HG02623 (cell line): Measurements from ENCODE around the gene NKIRAS2.

Experiments
- ATAC-seq: cut with Tn5 transposase; IDR thresholded peaks from one replicate; pipeline ENCODE4 v1.9.1; 2021; ENCODE audit warnings: moderate library complexity; ENCODE audit not compliant: unreplicated experiment

Gene NKIRAS2

GRCh38 chr17:42025936-42026335 lies 6.0 kb downstream of the NKIRAS2 start:
- no peak for ATAC-seq

- ATAC-seq, result no peak
These were observed 7.1 kb downstream of the NKIRAS2 start for GRCh38 chr17:42026857-42027589.

- no peak for ATAC-seq
These were observed 7.7 kb downstream of the NKIRAS2 start for GRCh38 chr17:42027590-42027889.

GRCh38 chr17:42027961-42028790 lies 8.3 kb downstream of the NKIRAS2 start:
- ATAC-seq, result no peak

- ATAC-seq, result no peak
These were observed 8.9 kb downstream of the NKIRAS2 start for GRCh38 chr17:42028791-42029127.

GRCh38 chr17:42031584-42031983 lies 11.7 kb downstream of the NKIRAS2 start:
- ATAC-seq, result no peak

- ATAC-seq, result no peak
These were observed 14.2 kb downstream of the NKIRAS2 start for GRCh38 chr17:42034059-42034458.

GRCh38 chr17:42038221-42038973 lies 18.5 kb downstream of the NKIRAS2 start:
- no peak for ATAC-seq

- no peak for ATAC-seq
These were observed 20.2 kb downstream of the NKIRAS2 start for GRCh38 chr17:42039794-42040763.

GRCh38 chr17:42040818-42041217 lies 20.9 kb downstream of the NKIRAS2 start:
- ATAC-seq, result no peak

GRCh38 chr17:42041619-42042018 lies 21.7 kb downstream of the NKIRAS2 start:
- ATAC-seq, result no peak

GRCh38 chr17:42042598-42043319 lies 22.9 kb downstream of the NKIRAS2 start:
- ATAC-seq, result no peak

GRCh38 chr17:42045719-42046118 lies 25.8 kb downstream of the NKIRAS2 start:
- ATAC-seq, result no peak

GRCh38 chr17:42047343-42047742 lies 27.5 kb downstream of the NKIRAS2 start:
- ATAC-seq, result no peak

GRCh38 chr17:42049834-42050392 lies 30.0 kb downstream of the NKIRAS2 start:
- no peak for ATAC-seq

GRCh38 chr17:42050393-42051012 lies 30.6 kb downstream of the NKIRAS2 start, which contains the start of gene C17orf113:
C17orf113 (minus strand) TSS chr17:42050601; CDS start chr17:42043376, 7,225 bp downstream.
- no peak for ATAC-seq

- no peak for ATAC-seq
These were observed 31.1 kb downstream of the NKIRAS2 start for GRCh38 chr17:42051013-42051400.

- ATAC-seq, result no peak
These were observed 31.8 kb downstream of the NKIRAS2 start for GRCh38 chr17:42051645-42052044.

GRCh38 chr17:42052346-42052877 lies 32.5 kb downstream of the NKIRAS2 start:
- no peak for ATAC-seq
